DOHH2 (cell line): Measurements from ENCODE around the gene TBXA2R.

Experiments used
- H3F3A ChIP-seq: fragments of 200-600 bp; sonication (generic), shearing (Covaris generic); 2 replicates; pipeline ENCODE4 v1.6.0; 2016; ENCODE audit warnings: antibody characterized with exemption, mild to moderate bottlenecking; ENCODE audit not compliant: control insufficient read depth, insufficient read depth
- H3K27ac ChIP-seq: fragments of 200-600 bp; sonication (generic); 2 replicates; pipeline ENCODE4 v1.5.1; 2014; ENCODE audit warnings: low read depth, mild to moderate bottlenecking, low read length, moderate library complexity
- H3K27me3 ChIP-seq: fragments of 200-600 bp; sonication (generic); 2 replicates; pipeline ENCODE4 v1.6.1; 2014; ENCODE audit warnings: mild to moderate bottlenecking, low read length, mixed read lengths; ENCODE audit not compliant: control insufficient read depth
- H3K36me3 ChIP-seq: fragments of 200-600 bp; sonication (generic); 2 replicates; pipeline ENCODE4 v1.6.1; 2014; ENCODE audit warnings: mild to moderate bottlenecking, low read length, moderate library complexity, mixed read lengths; ENCODE audit not compliant: control insufficient read depth
- H3K4me1 ChIP-seq: fragments of 200-600 bp; sonication (generic); 2 replicates; pipeline ENCODE4 v1.6.1; 2014; ENCODE audit warnings: mild to moderate bottlenecking, low read length, mixed read lengths; ENCODE audit not compliant: control insufficient read depth
- H3K4me2 ChIP-seq: fragments of 200-600 bp; sonication (generic); 2 replicates; pipeline ENCODE4 v1.6.0; 2014; ENCODE audit warnings: mild to moderate bottlenecking, low read length, moderate library complexity
- H3K4me3 ChIP-seq: fragments of 200-600 bp; sonication (generic); 2 replicates; pipeline ENCODE4 v1.5.1; 2014; ENCODE audit warnings: mild to moderate bottlenecking, low read length, mixed read lengths
- H3K79me2 ChIP-seq: fragments of 200-600 bp; sonication (generic); 2 replicates; pipeline ENCODE4 v1.6.1; 2014; ENCODE audit warnings: mild to moderate bottlenecking, low read length, mixed read lengths; ENCODE audit not compliant: control insufficient read depth
- H3K9me2 ChIP-seq: fragments of 200-600 bp; sonication (generic); replicated peaks from 2 replicates; pipeline ENCODE4 v1.6.1; 2014; ENCODE audit warnings: mild to moderate bottlenecking, low read length, mixed read lengths; ENCODE audit not compliant: control insufficient read depth
- H3K9me3 ChIP-seq: fragments of 200-600 bp; sonication (generic); 2 replicates; pipeline ENCODE4 v1.6.1; 2014; ENCODE audit warnings: antibody characterized with exemption, low read length, mixed read lengths; ENCODE audit not compliant: control insufficient read depth, insufficient read depth
- H4K20me1 ChIP-seq: fragments of 200-600 bp; sonication (generic); 2 replicates; pipeline ENCODE4 v1.6.0; 2014; ENCODE audit warnings: low read depth, mild to moderate bottlenecking, antibody characterized with exemption, low read length, moderate library complexity; ENCODE audit not compliant: control insufficient read depth, insufficient read depth
- EZH2phosphoT487 ChIP-seq: fragments of 200-600 bp; sonication (generic); IDR thresholded peaks from 2 replicates; pipeline ENCODE4 v1.6.1; 2017; ENCODE audit warnings: borderline replicate concordance, mild to moderate bottlenecking, antibody characterized with exemption, low read length, moderate library complexity, mixed read lengths
- TF ChIP-seq, protein P1 (sequence below): fragments of 200-600 bp; sonication (generic); IDR thresholded peaks from one replicate; pipeline ENCODE4 v1.5.1; 2014; ENCODE audit warnings: antibody characterized with exemption, mild to moderate bottlenecking, low read depth, low read length; ENCODE audit not compliant: poor library complexity, severe bottlenecking

TBXA2R gene

DNA sequence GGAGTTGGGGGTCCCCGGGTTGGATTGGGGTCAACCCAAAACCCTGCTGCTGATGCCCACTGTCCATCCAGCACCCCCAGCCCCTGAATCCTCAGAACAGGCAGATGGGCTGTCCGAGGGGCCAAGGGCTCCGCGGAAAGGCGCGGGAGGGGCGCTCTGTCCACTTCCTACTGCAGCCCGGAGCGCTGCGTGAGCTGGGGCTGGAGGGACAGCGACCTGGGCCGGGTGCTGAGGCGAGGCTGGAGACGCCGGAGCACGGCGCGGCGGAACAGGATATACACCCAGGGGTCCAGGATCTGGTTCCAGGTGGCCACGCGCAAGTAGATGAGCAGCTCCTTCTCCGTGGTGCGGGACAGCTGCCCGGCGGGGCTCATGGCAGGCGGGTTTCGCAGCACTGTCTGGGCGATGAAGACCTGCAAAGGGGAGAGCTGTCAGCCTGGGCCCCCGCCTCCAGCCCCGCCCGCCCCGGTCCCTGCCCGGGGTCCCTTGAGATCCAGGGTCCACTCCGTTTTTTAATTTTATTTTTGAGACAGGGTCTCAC lies 11.1 kb downstream of the TBXA2R start:
- no peak overlapping the region for H3K4me2 ChIP-seq
- no peaks in the 10 kb centered on the region for H3K79me2 ChIP-seq
- no peak overlapping the region for H3K27ac ChIP-seq
- no peaks in the 10 kb centered on the region for H3F3A ChIP-seq
- H3K4me3 ChIP-seq = no peak overlapping the region
- H3K36me3 ChIP-seq = no peaks in the 10 kb centered on the region
- no peak for TF ChIP-seq EZH2phosphoT487
- H3K9me2 ChIP-seq = no peaks in the 10 kb centered on the region
- peaks cover 17% of the 10 kb centered on the region; the same call in 1 of the 2 replicates for H3K9me3 ChIP-seq
- no peaks in the 10 kb centered on the region for H3K27me3 ChIP-seq
- H4K20me1 ChIP-seq = no peaks in the 10 kb centered on the region
- H3K4me1 ChIP-seq = peaks cover 2% of the 10 kb centered on the region; the same call in 1 of the 2 replicates

GRCh38 chr19:3593156-3593555 lies 13.5 kb downstream of the TBXA2R start:
- no peak overlapping the region for H3K4me3 ChIP-seq
- H3K9me2 ChIP-seq = no peaks in the 10 kb centered on the region
- H3K27ac ChIP-seq = no peak overlapping the region
- peaks cover 20% of the 10 kb centered on the region; the same call in 1 of the 2 replicates for H3K9me3 ChIP-seq
- H3K36me3 ChIP-seq = no peaks in the 10 kb centered on the region
- H3K79me2 ChIP-seq = no peaks in the 10 kb centered on the region
- no peak overlapping the region for H3K4me2 ChIP-seq
- H3K27me3 ChIP-seq = no peaks in the 10 kb centered on the region
- TF ChIP-seq, protein P1, sequence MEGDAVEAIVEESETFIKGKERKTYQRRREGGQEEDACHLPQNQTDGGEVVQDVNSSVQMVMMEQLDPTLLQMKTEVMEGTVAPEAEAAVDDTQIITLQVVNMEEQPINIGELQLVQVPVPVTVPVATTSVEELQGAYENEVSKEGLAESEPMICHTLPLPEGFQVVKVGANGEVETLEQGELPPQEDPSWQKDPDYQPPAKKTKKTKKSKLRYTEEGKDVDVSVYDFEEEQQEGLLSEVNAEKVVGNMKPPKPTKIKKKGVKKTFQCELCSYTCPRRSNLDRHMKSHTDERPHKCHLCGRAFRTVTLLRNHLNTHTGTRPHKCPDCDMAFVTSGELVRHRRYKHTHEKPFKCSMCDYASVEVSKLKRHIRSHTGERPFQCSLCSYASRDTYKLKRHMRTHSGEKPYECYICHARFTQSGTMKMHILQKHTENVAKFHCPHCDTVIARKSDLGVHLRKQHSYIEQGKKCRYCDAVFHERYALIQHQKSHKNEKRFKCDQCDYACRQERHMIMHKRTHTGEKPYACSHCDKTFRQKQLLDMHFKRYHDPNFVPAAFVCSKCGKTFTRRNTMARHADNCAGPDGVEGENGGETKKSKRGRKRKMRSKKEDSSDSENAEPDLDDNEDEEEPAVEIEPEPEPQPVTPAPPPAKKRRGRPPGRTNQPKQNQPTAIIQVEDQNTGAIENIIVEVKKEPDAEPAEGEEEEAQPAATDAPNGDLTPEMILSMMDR = no peak
- no peak for TF ChIP-seq EZH2phosphoT487
- no peaks in the 10 kb centered on the region for H3F3A ChIP-seq
- H3K4me1 ChIP-seq = no peaks in the 10 kb centered on the region
- H4K20me1 ChIP-seq = no peaks in the 10 kb centered on the region

- H3K27ac ChIP-seq = no peak overlapping the region
- no peaks in the 10 kb centered on the region for H3K36me3 ChIP-seq
- no peaks in the 10 kb centered on the region for H3K79me2 ChIP-seq
- no peaks in the 10 kb centered on the region for H3K27me3 ChIP-seq
- peaks cover 20% of the 10 kb centered on the region; the same call in 1 of the 2 replicates for H3K9me3 ChIP-seq
- no peaks in the 10 kb centered on the region for H4K20me1 ChIP-seq
- H3K9me2 ChIP-seq = no peaks in the 10 kb centered on the region
- TF ChIP-seq, protein P1 = no peak
- no peak for TF ChIP-seq EZH2phosphoT487
- no peaks in the 10 kb centered on the region for H3K4me1 ChIP-seq
- no peak overlapping the region for H3K4me2 ChIP-seq
- no peaks in the 10 kb centered on the region for H3F3A ChIP-seq
- no peak overlapping the region for H3K4me3 ChIP-seq
Measured at GRCh38 chr19:3591876-3592613, 14.6 kb downstream of the TBXA2R start.
